Mesenchymal stem cell (in vitro differentiated cells and primary cell): ENCODE measurements around the gene ANKS1B.

ENCODE experiments used
- DNase-seq: peaks from one replicate; pipeline ENCODE4 v3.0.0-alpha.2; 2013
- H2AFZ ChIP-seq: one replicate; pipeline ENCODE4 v1.6.1; 2013; ENCODE audit warnings: low read depth, mild to moderate bottlenecking, control low read depth, inconsistent platforms, low read length, moderate library complexity
- H2AK5ac ChIP-seq: 2 replicates; pipeline ENCODE4 v1.6.1; 2013; ENCODE audit warnings: low read length, moderate library complexity, mild to moderate bottlenecking, inconsistent platforms; ENCODE audit not compliant: severe bottlenecking
- H2BK120ac ChIP-seq: one replicate; pipeline ENCODE4 v1.6.1; 2013; ENCODE audit warnings: low read depth, mild to moderate bottlenecking, inconsistent platforms, low read length, moderate library complexity
- H2BK12ac ChIP-seq, 2 experiments: one replicate each; pipeline ENCODE4 v1.6.1; 2013; ENCODE audit warnings: inconsistent platforms in 2 of 2, low read length in 2 of 2, mild to moderate bottlenecking in 2 of 2, moderate library complexity in 2 of 2, control low read depth in 1 of 2
- H2BK15ac ChIP-seq: one replicate; pipeline ENCODE4 v1.6.1; 2013; ENCODE audit warnings: mild to moderate bottlenecking, low read depth, inconsistent platforms; ENCODE audit not compliant: poor library complexity, severe bottlenecking
- H2BK5ac ChIP-seq: 2 replicates; pipeline ENCODE4 v1.6.1; 2013; ENCODE audit warnings: low read depth, mild to moderate bottlenecking, low read length, control low read depth, inconsistent platforms; ENCODE audit not compliant: poor library complexity, severe bottlenecking
- H3K14ac ChIP-seq, 2 experiments: one replicate each; pipeline ENCODE4 v1.6.1; 2013; ENCODE audit warnings: inconsistent platforms in 2 of 2, low read length in 2 of 2, control low read depth in 1 of 2, mild to moderate bottlenecking in 1 of 2, moderate library complexity in 1 of 2
- H3K18ac ChIP-seq, 2 experiments: one replicate each; pipeline ENCODE4 v1.6.1; 2013; ENCODE audit warnings: inconsistent platforms in 2 of 2, low read length in 2 of 2, control low read depth in 1 of 2, low read depth in 1 of 2, mild to moderate bottlenecking in 1 of 2
- H3K23ac ChIP-seq, 2 experiments: one replicate each; pipeline ENCODE4 v1.6.1; 2013; ENCODE audit warnings: inconsistent platforms in 2 of 2, low read length in 2 of 2, mild to moderate bottlenecking in 2 of 2, moderate library complexity in 2 of 2, control low read depth in 1 of 2
- H3K27ac ChIP-seq: 2 replicates; pipeline ENCODE4 v1.5.1; 2013; ENCODE audit warnings: mild to moderate bottlenecking, moderate library complexity, low read length, control low read depth, inconsistent platforms; ENCODE audit not compliant: poor library complexity, severe bottlenecking
- H3K27me3 ChIP-seq, 2 experiments: 2 replicates each; pipeline versions ENCODE4 v1.6.1 to v1.7.0; 2013; ENCODE audit warnings: low read length in 2 of 2, mild to moderate bottlenecking in 2 of 2, moderate library complexity in 2 of 2, control low read depth in 1 of 2, inconsistent platforms in 1 of 2; ENCODE audit not compliant: control insufficient read depth in 1 of 2, insufficient read depth in 1 of 2
- H3K36me3 ChIP-seq, 2 experiments: 2 replicates each; pipeline versions ENCODE4 v1.6.1 to v1.7.0; 2013; ENCODE audit warnings: low read length in 2 of 2, control low read depth in 1 of 2, inconsistent platforms in 1 of 2, low read depth in 1 of 2, mild to moderate bottlenecking in 1 of 2; ENCODE audit not compliant: insufficient read depth in 2 of 2, control insufficient read depth in 1 of 2
- H3K4ac ChIP-seq, 2 experiments: one replicate each; pipeline ENCODE4 v1.6.1; 2013; ENCODE audit warnings: inconsistent platforms in 2 of 2, low read length in 2 of 2, mild to moderate bottlenecking in 2 of 2, moderate library complexity in 2 of 2, control low read depth in 1 of 2, low read depth in 1 of 2
- H3K4me1 ChIP-seq: 2 replicates; pipeline ENCODE4 v1.6.1; 2013; ENCODE audit warnings: low read depth, low read length, control low read depth; ENCODE audit not compliant: control insufficient read depth, insufficient read depth
- H3K4me2 ChIP-seq: 2 replicates; pipeline ENCODE4 v1.6.1; 2013; ENCODE audit warnings: low read length, mild to moderate bottlenecking, inconsistent platforms; ENCODE audit not compliant: poor library complexity, severe bottlenecking
- H3K4me3 ChIP-seq, 2 experiments: 2 replicates each; pipeline versions ENCODE4 v1.5.1 to v1.7.0; 2013; ENCODE audit warnings: low read length in 2 of 2, mild to moderate bottlenecking in 2 of 2, control low read depth in 1 of 2, low read depth in 1 of 2; ENCODE audit not compliant: insufficient read depth in 1 of 2
- H3K79me1 ChIP-seq: replicated peaks from 2 replicates; pipeline ENCODE4 v1.6.1; 2013; ENCODE audit warnings: mild to moderate bottlenecking, control low read depth, low read length, inconsistent platforms; ENCODE audit not compliant: poor library complexity, severe bottlenecking
- H3K9ac ChIP-seq: 2 replicates; pipeline ENCODE4 v1.7.0; 2013; ENCODE audit warnings: mild to moderate bottlenecking, low read length, moderate library complexity
- H3K9me3 ChIP-seq: 2 replicates; pipeline ENCODE4 v1.7.0; 2013; ENCODE audit warnings: mild to moderate bottlenecking, low read length; ENCODE audit not compliant: control insufficient read depth
- H4K8ac ChIP-seq: one replicate; pipeline ENCODE4 v1.6.1; 2013; ENCODE audit warnings: inconsistent platforms, mild to moderate bottlenecking, low read length, moderate library complexity
- H4K91ac ChIP-seq: one replicate; pipeline ENCODE4 v1.6.1; 2013; ENCODE audit warnings: mild to moderate bottlenecking, low read length, inconsistent platforms
- WGBS: methylation state at CpG from one replicate; pipeline ENCODE4 v1.1.7; 2013; ENCODE audit warnings: mixed read lengths; 5-methylcytosine and 5-hydroxymethylcytosine counted together

ANKS1B gene

GRCh38 chr12:98699586-98699985, 1285.2 kb downstream of the ANKS1B start:
- Histone ChIP-seq H3K23ac (no peak overlapping the region), H3K4me3 (no peak overlapping the region), H3K4me2 (no peak overlapping the region), H3K9ac (peak overlapping the region; percentile 41), H3K18ac (no peak overlapping the region), H2AK5ac (no peak overlapping the region), H2BK15ac (no peak overlapping the region), H4K91ac (no peak overlapping the region), H3K79me1 (peaks cover 18% of the 10 kb centered on the region), H2BK5ac (no peak overlapping the region), H3K14ac (no peak overlapping the region), H2BK120ac (no peak overlapping the region), H3K27me3 (no peaks in the 10 kb centered on the region), H3K36me3 (peaks cover 8 to 48% of the 10 kb centered on the region in 2 experiments), H3K4me1 (no peaks in the 10 kb centered on the region), H4K8ac (no peak overlapping the region), H3K27ac (no peak overlapping the region), H2AFZ (no peak overlapping the region), H3K4ac (no peak overlapping the region), H3K9me3 (no peaks in the 10 kb centered on the region), H2BK12ac (no peak overlapping the region)
- DNase-seq: no peak
- 80% methylated on average over 2 of the region's 3 CpGs for WGBS

DNA sequence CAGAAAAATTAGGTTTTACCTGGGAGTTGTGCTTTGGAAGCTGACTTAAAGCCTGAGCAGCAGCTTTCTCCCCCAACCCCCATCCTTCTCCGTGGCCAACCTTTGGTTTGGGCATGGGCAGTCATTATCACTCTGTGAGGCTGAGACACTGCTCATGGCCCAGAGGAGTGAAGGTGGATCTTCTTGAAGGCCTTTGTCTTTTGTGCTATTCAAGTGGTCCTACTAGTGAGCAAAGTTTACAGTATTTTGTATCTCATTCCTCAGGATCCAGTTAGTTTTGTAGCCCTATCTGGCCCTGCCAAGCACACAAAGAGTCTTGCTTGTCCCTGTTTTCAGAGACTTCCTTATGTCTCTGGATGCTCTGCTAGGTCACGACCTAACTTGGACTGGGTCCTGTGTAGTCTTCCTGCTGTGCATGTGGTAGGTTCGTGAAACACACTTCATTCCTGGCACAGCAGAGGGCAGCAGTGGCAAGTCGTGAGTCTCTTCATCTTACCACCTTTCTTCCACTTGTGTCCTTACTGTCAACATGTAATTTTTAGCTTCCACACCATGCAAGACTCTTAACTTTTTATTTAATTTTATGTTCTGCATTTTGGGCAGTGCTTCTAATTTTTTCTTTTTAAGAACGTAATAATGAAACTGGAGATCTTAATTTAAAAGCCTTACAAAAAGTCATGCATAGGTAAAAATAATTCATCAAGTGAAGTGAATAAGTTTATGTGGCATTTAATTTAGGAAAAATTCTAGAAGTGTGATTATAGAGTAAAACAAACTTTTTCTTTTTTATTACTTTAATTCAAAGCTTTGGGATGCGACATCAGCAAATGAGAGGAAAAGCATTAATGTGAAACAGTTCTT, 1285.9 kb downstream of the ANKS1B start:
- H3K36me3 ChIP-seq: peaks cover 6 to 42% of the 10 kb centered on the region in 2 experiments
- no peak overlapping the region for H3K27ac ChIP-seq
- H2BK5ac ChIP-seq: no peak overlapping the region
- peak overlapping the region; percentile 41 for H3K9ac ChIP-seq
- DNase-seq: peak; percentile 61
- H3K9me3 ChIP-seq: peaks cover 2% of the 10 kb centered on the region
- H3K4me1 ChIP-seq: no peaks in the 10 kb centered on the region
- no peak overlapping the region for H2AK5ac ChIP-seq
- no peak overlapping the region for H4K8ac ChIP-seq
- H4K91ac ChIP-seq: no peak overlapping the region
- H3K23ac ChIP-seq: no peak overlapping the region
- H2BK12ac ChIP-seq: no peak overlapping the region
- 43% methylated on average over 4 of the region's 6 CpGs for WGBS
- no peak overlapping the region for H2BK15ac ChIP-seq
- H2BK120ac ChIP-seq: no peak overlapping the region
- H3K4me3 ChIP-seq: no peak overlapping the region
- H3K4me2 ChIP-seq: no peak overlapping the region
- no peak overlapping the region for H3K18ac ChIP-seq
- H3K14ac ChIP-seq: no peak overlapping the region
- H2AFZ ChIP-seq: no peak overlapping the region
- peaks cover 18% of the 10 kb centered on the region for H3K79me1 ChIP-seq
- H3K4ac ChIP-seq: no peak overlapping the region
- H3K27me3 ChIP-seq: no peaks in the 10 kb centered on the region

- 99% methylated on average over 2 of the region's 2 CpGs for WGBS
- Histone ChIP-seq H2BK5ac (no peak overlapping the region), H3K14ac (no peak overlapping the region), H2BK120ac (no peak overlapping the region), H3K4me3 (no peak overlapping the region), H2AK5ac (no peak overlapping the region), H4K8ac (no peak overlapping the region), H2AFZ (no peak overlapping the region), H3K4me1 (no peaks in the 10 kb centered on the region), H3K4me2 (no peak overlapping the region), H4K91ac (no peak overlapping the region), H3K27ac (no peak overlapping the region), H3K36me3 (peaks cover 6 to 43% of the 10 kb centered on the region in 2 experiments), H3K23ac (no peak overlapping the region), H3K9ac (no peak overlapping the region), H3K9me3 (peaks cover 2% of the 10 kb centered on the region), H2BK12ac (no peak overlapping the region), H3K4ac (no peak overlapping the region), H3K27me3 (no peaks in the 10 kb centered on the region), H2BK15ac (no peak overlapping the region), H3K79me1 (peaks cover 17% of the 10 kb centered on the region), H3K18ac (no peak overlapping the region)
- no peak for DNase-seq
Measured at GRCh38 chr12:98697209-98697608, 1287.5 kb downstream of the ANKS1B start.

GRCh38 chr12:98696036-98696646, 1288.6 kb downstream of the ANKS1B start:
- DNase-seq: peak; percentile 6
- H3K14ac ChIP-seq: no peak overlapping the region
- no peaks in the 10 kb centered on the region for H3K27me3 ChIP-seq
- no peak overlapping the region for H2BK12ac ChIP-seq
- no peak overlapping the region for H3K23ac ChIP-seq
- H3K79me1 ChIP-seq: peaks cover 15% of the 10 kb centered on the region
- H2BK15ac ChIP-seq: no peak overlapping the region
- H4K91ac ChIP-seq: no peak overlapping the region
- no peak overlapping the region for H3K27ac ChIP-seq
- no peak overlapping the region for H2BK120ac ChIP-seq
- no peaks in the 10 kb centered on the region for H3K4me1 ChIP-seq
- 66% methylated on average over 7 of the region's 8 CpGs for WGBS
- H3K4me2 ChIP-seq: no peak overlapping the region
- H2BK5ac ChIP-seq: no peak overlapping the region
- H3K9ac ChIP-seq: no peak overlapping the region
- no peak overlapping the region for H2AFZ ChIP-seq
- H3K9me3 ChIP-seq: peaks cover 2% of the 10 kb centered on the region
- H2AK5ac ChIP-seq: no peak overlapping the region
- no peak overlapping the region for H3K18ac ChIP-seq
- no peak overlapping the region for H4K8ac ChIP-seq
- H3K4me3 ChIP-seq: no peak overlapping the region
- H3K36me3 ChIP-seq: peaks cover 6 to 46% of the 10 kb centered on the region in 2 experiments
- H3K4ac ChIP-seq: no peak overlapping the region
